Cardiac fibroblast (primary cell): ENCODE results near the gene CASZ1.

Experiments used
- DNase-seq, 2 donors: peaks; one replicate each; pipeline versions ENCODE4 v3.0.0 to v3.0.0-alpha.2; 2010; ENCODE audit warnings: low read depth in 2 of 2
- H3K4me3 ChIP-seq, 2 donors: replicated peaks in 1 of 2; 1 replicate in 1 of 2; 2 replicates in 1 of 2; pipeline ENCODE4 v1.5.1; 2011; ENCODE audit warnings: low read depth in 2 of 2, low read length in 2 of 2, mild to moderate bottlenecking in 2 of 2, moderate library complexity in 1 of 2
- TF ChIP-seq, protein P1 (sequence below): IDR thresholded peaks from one replicate; pipeline ENCODE4 v1.5.1; 2011; ENCODE audit warnings: low read depth, mild to moderate bottlenecking, low read length, inconsistent platforms

The CASZ1 gene

GRCh38 chr1:10768552-10768951 is 27.9 kb downstream of the CASZ1 start:
- TF ChIP-seq, protein P1, sequence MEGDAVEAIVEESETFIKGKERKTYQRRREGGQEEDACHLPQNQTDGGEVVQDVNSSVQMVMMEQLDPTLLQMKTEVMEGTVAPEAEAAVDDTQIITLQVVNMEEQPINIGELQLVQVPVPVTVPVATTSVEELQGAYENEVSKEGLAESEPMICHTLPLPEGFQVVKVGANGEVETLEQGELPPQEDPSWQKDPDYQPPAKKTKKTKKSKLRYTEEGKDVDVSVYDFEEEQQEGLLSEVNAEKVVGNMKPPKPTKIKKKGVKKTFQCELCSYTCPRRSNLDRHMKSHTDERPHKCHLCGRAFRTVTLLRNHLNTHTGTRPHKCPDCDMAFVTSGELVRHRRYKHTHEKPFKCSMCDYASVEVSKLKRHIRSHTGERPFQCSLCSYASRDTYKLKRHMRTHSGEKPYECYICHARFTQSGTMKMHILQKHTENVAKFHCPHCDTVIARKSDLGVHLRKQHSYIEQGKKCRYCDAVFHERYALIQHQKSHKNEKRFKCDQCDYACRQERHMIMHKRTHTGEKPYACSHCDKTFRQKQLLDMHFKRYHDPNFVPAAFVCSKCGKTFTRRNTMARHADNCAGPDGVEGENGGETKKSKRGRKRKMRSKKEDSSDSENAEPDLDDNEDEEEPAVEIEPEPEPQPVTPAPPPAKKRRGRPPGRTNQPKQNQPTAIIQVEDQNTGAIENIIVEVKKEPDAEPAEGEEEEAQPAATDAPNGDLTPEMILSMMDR, result no peak
- no peak for DNase-seq
- H3K4me3 ChIP-seq, result no peak overlapping the region

DNA sequence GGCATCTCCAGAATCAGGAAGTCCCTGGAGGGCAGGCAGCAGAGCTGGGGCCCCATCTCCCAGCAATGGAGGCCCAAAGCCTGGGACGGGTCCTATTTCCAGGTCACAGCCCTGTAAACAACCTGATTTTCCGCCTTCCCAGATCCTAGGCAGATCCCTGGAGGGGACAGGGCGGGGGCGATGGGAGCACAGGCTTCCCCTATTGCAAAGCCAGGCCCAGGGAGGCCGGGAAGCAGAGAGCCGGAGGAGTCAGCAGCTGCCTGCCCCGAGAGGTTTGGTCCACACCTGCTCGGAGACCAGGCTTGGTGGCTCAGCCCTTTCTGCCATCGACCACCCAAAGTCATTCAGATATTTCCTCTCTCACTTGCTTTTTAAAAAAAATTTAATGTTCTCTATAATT is 29.2 kb downstream of the CASZ1 start:
- TF ChIP-seq, protein P1, result no peak
- H3K4me3 ChIP-seq, result no peak overlapping the region
- DNase-seq, result no peak

GRCh38 chr1:10765734-10766478 is 30.5 kb downstream of the CASZ1 start:
- no peak overlapping the region for H3K4me3 ChIP-seq
- TF ChIP-seq, protein P1, result no peak
- DNase-seq, result no peak

DNA sequence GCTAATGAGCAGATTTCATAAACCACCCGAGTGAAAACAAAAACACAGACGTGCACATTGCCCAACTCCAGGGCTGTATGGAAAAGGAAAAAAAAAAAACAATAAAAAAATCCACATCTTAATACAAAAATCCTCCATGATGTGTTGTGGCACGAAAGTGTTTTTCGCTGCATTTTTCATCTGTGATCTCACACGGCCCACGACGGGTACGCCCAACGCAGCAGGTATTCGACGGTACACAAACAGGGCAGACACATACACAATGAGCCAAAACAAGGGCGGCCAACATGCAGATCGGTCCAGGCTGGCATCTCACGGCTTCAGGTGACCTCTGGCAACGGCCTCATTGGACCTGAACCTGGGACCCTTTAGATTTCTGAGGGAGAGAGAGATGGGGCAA is 31.1 kb downstream of the CASZ1 start:
- TF ChIP-seq, protein P1, result no peak
- H3K4me3 ChIP-seq, result no peak overlapping the region
- DNase-seq, result no peak

DNA sequence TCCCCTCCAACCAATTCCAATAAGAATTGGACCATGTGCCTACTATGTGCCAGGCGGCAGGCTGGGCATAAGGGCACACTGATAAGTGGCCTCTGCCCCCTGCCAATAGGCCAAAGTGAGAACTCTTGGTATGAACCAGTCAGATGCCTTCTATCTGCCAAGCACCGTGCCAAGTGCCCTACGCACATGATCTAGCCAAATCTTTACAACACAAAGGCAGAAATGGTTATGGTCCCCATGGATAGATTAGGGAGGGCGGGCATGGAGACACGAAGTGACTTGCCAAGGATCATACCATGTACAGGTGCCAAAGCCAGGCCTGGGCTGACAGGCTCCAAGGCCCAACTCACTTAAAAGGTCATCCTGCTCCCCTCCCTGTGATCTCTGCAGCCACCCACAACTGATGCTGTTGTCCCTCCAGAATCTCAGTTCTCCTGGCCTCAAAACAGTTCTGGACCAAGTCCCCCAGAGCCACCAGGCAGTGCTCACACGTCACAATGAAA is 32.1 kb downstream of the CASZ1 start:
- no peak overlapping the region for H3K4me3 ChIP-seq
- TF ChIP-seq, protein P1, result no peak
- no peak for DNase-seq

DNA sequence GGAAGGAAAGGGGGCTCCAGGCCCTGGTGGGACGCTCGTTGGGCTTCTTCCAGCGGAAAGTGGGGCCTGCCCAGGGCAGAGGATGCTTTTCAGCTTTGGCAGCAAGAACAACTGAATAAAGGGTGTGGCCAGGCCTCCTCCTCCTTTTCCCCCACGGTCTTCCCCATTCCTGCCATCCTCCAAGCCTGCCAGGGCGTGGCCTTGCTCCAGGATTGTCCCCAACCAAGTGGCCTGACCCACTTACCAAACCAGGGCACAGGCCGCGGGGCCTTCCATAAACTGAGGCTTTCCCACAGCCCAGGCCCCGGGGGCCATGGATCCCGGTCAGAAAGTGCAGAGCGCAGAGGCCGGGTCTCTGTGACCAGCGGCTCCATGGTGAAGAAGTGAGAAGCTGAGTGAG is 33.6 kb downstream of the CASZ1 start:
- no peak for DNase-seq
- TF ChIP-seq, protein P1, result no peak
- H3K4me3 ChIP-seq, result no peak overlapping the region

DNA sequence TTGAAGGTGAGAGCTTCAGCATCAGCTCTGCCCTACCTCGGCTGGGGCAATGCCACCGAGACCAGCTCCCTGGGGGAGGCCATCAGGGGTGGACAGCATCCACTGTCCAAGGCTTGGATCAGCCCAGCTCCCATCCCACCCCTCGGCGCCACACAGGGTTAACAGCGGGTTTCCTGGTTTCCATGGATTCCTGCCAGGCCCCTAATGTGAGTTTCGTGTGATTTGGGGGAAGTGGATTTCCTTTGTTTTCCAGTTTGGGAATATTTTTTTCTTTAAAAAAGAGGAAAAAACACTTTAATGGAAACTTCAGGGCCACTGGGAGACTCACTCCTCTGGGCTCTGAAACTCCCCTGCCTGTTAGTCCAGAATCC is 34.3 kb downstream of the CASZ1 start:
- TF ChIP-seq, protein P1, result no peak
- no peak overlapping the region for H3K4me3 ChIP-seq
- no peak for DNase-seq
